ENCODE data around the gene UBC.
"Not testable (repeated sequence)": the region's sequence is repeated elsewhere in the genome, so short reads cannot be mapped to it uniquely, and the experiment has no call there.

UBC gene

DNA sequence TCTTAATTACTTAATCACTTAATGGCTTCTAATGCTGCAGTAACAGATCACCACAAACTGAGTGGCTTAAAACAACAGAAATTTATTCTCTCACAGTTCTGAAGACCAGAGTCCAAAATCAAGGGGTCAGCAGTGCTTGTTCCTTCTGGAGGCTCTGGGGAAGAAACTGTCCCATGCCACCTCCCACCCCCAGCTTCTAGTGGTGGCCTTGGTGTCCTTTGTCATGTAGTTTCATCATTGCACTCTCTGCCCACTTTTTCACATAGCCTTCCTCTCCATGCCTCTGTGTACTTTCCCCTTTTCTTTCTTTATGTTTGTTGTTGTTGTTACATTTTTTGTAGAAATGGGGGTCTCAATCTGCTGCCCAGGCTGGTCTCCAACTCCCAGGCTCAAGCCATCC is 16.1 kb upstream of the UBC start:
- no peak for DNase-seq (ENCODE audit: low read depth)

- no peak for DNase-seq (ENCODE audit: low read depth)
These were observed 15.4 kb upstream of the UBC start for GRCh38 chr12:124929649-124930419.

GRCh38 chr12:124928912-124929530 is 14.6 kb upstream of the UBC start:
- no peak for DNase-seq (ENCODE audit: low read depth)

GRCh38 chr12:124928095-124928911 is 13.9 kb upstream of the UBC start:
- DNase-seq (ENCODE audit: low read depth): no peak

DNA sequence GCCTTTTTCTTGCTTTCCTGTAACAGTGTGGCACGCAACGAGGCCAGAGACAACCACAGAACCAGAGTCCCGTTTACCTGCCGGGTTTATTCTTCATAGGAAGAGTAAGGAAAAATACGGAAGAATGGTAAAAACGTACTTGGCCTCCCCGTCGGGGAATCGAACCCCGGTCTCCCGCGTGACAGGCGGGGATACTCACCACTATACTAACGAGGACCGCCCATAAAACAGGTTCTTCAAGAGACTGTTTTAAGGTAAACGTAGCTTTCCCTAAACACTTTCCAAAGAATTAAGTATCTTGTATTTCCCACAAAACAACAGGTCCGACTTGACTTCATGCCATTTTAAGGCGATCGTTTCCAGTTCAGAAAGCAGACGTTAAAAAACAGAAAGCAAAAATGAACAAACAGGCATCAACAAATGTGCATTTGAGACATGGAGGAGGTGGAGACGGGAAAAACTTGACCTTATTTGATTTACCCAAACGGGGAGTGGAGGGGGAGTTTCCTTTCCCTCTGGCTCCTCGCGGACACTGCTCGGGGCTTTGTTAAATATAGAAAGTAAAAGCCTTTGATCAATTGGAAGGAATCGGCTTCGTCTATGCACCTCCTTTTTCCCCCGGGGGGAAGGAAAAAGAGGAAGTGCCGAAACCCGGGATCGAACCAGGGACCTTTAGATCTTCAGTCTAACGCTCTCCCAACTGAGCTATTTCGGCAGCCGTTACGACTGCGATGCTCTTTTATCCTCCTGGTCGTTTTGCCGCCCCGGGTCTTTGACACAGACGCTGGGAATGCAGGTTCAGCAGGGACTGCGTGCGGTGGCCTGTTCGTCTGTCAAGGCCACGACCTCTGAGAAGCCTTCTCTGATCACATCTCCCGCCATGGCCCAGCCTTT is 13.0 kb upstream of the UBC start:
- peak; percentile 88 for DNase-seq (ENCODE audit: low read depth)

GRCh38 chr12:124925782-124926181 is 11.3 kb upstream of the UBC start:
- not testable (repeated sequence) for DNase-seq (ENCODE audit: low read depth)

- no peak for DNase-seq (ENCODE audit: low read depth)
These were observed 10.7 kb upstream of the UBC start for GRCh38 chr12:124925117-124925516.

- DNase-seq (ENCODE audit: low read depth): no peak
These were observed 9.7 kb upstream of the UBC start for GRCh38 chr12:124923905-124924734.

DNA sequence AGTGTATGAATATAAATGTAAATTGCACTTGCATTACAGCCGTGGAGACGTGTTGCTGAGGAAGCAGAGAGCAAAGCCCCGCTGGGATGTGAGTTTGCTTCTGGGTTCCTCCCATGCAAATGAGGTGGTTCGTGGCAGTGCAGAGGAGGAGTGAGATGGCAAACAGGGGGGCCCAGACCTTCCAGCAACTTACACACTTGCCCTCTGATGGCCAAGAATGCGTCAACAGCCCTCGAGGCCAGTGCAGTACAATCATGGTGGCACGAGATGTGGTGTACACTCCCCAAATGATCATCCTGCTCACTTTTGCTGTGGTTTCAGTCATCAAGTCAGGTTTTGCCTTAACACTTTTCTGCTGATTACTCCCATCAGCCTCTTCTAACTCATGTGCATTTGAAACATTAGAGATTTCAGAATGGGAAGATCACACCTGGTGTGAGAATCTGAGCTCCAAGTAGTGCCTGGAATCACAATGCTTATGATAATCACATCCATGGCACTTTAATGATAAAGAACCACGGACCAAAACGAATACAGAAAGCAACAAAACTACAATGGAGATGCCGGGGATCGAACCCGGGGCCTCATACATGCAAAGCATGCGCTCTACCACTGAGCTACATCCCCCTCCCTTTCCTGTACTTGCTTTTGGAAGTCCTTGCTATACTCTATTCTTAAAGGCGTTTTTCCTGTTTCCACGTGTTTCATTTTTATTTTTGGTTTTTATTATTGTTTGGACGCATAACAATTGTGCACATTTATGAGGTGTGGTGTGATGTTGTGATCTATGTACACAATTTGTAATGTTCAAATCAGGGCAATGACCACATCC is 7.0 kb upstream of the UBC start:
- DNase-seq (ENCODE audit: low read depth): peak; percentile 40

- no peak for DNase-seq (ENCODE audit: low read depth)
These were observed 6.0 kb upstream of the UBC start for GRCh38 chr12:124920353-124920935.

- no peak for DNase-seq (ENCODE audit: low read depth)
These were observed 5.3 kb upstream of the UBC start for GRCh38 chr12:124919521-124920352.

GRCh38 chr12:124918622-124918988 is 4.2 kb upstream of the UBC start:
- not testable (repeated sequence) for DNase-seq (ENCODE audit: low read depth)

- no peak for DNase-seq (ENCODE audit: low read depth)
These were observed 3.6 kb upstream of the UBC start for GRCh38 chr12:124917841-124918621.

DNA sequence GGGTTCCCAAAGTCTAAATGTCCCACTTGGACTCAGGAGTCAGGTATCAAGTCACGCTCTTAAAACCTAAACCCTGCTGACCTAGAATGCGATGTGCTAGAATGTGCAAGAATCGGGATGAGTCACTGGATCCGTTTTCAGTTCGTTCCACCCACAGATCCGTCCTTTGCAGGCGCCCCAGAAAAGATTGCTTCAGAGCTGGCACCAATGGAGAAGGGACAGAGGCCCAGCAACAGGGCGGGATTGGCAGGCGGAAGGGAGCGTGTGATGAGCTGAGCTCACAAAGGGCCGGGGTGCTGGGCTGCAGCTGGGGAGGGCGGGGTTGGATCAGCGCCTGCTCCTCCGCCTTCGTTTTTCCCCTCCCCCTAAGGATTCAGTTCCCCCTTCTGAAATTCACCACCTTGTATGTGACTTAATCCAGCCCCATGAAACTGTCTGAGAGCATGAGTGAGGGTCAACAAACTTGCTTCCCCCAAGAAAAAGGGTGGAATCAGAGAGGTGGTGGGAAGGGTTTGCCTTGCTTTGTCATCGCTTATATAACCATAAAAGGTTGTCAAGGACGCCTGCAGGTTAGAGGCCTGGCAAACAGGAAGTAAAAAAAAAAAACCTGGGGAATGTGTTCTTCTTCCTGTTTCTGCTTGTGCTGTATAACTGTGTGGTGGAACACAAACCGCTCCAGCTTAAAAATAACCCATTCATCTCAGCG is 2.8 kb upstream of the UBC start:
- DNase-seq (ENCODE audit: low read depth): peak; percentile 78

GRCh38 chr12:124916374-124917134 is 2.1 kb upstream of the UBC start:
- peak; percentile 36 for DNase-seq (ENCODE audit: low read depth)

All from stimulated activated CD8-positive, alpha-beta memory T cell treated with anti-CD3 and anti-CD28 coated beads, Interleukin-12 subunit alpha, Interleukin-12 subunit beta, amount 100 ng/mL, for 1 hour (primary cell).